DND-41 (cell line): ENCODE data around the gene CHTF18.

Experiments
- ATAC-seq: fragments of 200-7000 bp; cut with Tn5 transposase; 3 replicates; pipeline ENCODE4 v1.9.1; 2021; ENCODE audit warnings: low read depth; ENCODE audit not compliant: insufficient read depth
- DNase-seq: peaks from one replicate; pipeline ENCODE4 v3.0.0-alpha.2; 2020
- H2AFZ ChIP-seq: 2 replicates; pipeline ENCODE4 v1.6.0; 2012; ENCODE audit warnings: low read depth, low read length
- H3K27ac ChIP-seq: 2 replicates; pipeline ENCODE4 v1.5.1; 2012; ENCODE audit warnings: low read length, inconsistent platforms
- H3K27me3 ChIP-seq: fragments of 200-600 bp; sonication (generic); 2 replicates; pipeline ENCODE4 v1.6.0; 2012; ENCODE audit warnings: low read length, mild to moderate bottlenecking, inconsistent platforms; ENCODE audit not compliant: insufficient read depth, poor library complexity
- H3K36me3 ChIP-seq: 2 replicates; pipeline ENCODE4 v1.5.1; 2012; ENCODE audit warnings: low read length, inconsistent platforms; ENCODE audit not compliant: insufficient read depth
- H3K4me1 ChIP-seq: 2 replicates; pipeline ENCODE4 v1.5.1; 2012; ENCODE audit warnings: mild to moderate bottlenecking, low read length; ENCODE audit not compliant: insufficient read depth
- H3K4me2 ChIP-seq: 2 replicates; pipeline ENCODE4 v1.6.0; 2012; ENCODE audit warnings: mild to moderate bottlenecking, moderate library complexity, low read length, inconsistent platforms; ENCODE audit not compliant: insufficient read depth
- H3K4me3 ChIP-seq, 2 experiments: fragments of 200-600 bp in 1 of 2; shearing (Covaris generic) in 1 of 2; 2 replicates each; pipeline ENCODE4 v1.5.1; 2012 to 2016; ENCODE audit warnings: inconsistent platforms in 2 of 2, low read length in 2 of 2, mild to moderate bottlenecking in 2 of 2, low read depth in 1 of 2, moderate library complexity in 1 of 2
- H3K79me2 ChIP-seq: 2 replicates; pipeline ENCODE4 v1.6.0; 2012; ENCODE audit warnings: low read length, inconsistent platforms; ENCODE audit not compliant: insufficient read depth
- H3K9ac ChIP-seq: 2 replicates; pipeline ENCODE4 v1.6.0; 2012; ENCODE audit warnings: low read depth, mild to moderate bottlenecking, inconsistent platforms, low read length, moderate library complexity
- H3K9me3 ChIP-seq: 2 replicates; pipeline ENCODE4 v1.5.1; 2012; ENCODE audit warnings: low read length, moderate library complexity, mild to moderate bottlenecking, inconsistent platforms; ENCODE audit not compliant: insufficient read depth, severe bottlenecking
- H4K20me1 ChIP-seq: 2 replicates; pipeline ENCODE4 v1.6.0; 2012; ENCODE audit warnings: low read length; ENCODE audit not compliant: insufficient read depth
- CTCF ChIP-seq: IDR thresholded peaks from 2 replicates; pipeline ENCODE4 v1.5.1; 2012; ENCODE audit warnings: borderline replicate concordance, low read length, moderate library complexity, mild to moderate bottlenecking; ENCODE audit not compliant: poor library complexity, severe bottlenecking; ENCODE audit errors: extremely low read depth
- EZH2 ChIP-seq: IDR thresholded peaks from 3 replicates; pipeline ENCODE4 v1.6.1; 2012; ENCODE audit warnings: borderline replicate concordance, low read depth, mild to moderate bottlenecking, moderate library complexity, low read length, inconsistent platforms; ENCODE audit not compliant: severe bottlenecking

CHTF18 gene

GRCh38 chr16:761625-762513, 26.6 kb upstream of the CHTF18 start:
- Histone ChIP-seq H3K36me3 (no peaks in the 10 kb centered on the region), H3K79me2 (no peaks in the 10 kb centered on the region), H4K20me1 (no peaks in the 10 kb centered on the region; the same call in 1 of the 2 replicates), H3K4me2 (no peak overlapping the region), H3K9me3 (no peaks in the 10 kb centered on the region), H3K27ac (no peak overlapping the region), H3K27me3 (no peaks in the 10 kb centered on the region), H3K4me3 (no peak overlapping the region), H3K9ac (no peak overlapping the region), H2AFZ (no peak overlapping the region), H3K4me1 (no peaks in the 10 kb centered on the region)
- no peak for TF ChIP-seq EZH2
- TF ChIP-seq CTCF: no peak
- ATAC-seq: no peak
- DNase-seq: no peak

DNA sequence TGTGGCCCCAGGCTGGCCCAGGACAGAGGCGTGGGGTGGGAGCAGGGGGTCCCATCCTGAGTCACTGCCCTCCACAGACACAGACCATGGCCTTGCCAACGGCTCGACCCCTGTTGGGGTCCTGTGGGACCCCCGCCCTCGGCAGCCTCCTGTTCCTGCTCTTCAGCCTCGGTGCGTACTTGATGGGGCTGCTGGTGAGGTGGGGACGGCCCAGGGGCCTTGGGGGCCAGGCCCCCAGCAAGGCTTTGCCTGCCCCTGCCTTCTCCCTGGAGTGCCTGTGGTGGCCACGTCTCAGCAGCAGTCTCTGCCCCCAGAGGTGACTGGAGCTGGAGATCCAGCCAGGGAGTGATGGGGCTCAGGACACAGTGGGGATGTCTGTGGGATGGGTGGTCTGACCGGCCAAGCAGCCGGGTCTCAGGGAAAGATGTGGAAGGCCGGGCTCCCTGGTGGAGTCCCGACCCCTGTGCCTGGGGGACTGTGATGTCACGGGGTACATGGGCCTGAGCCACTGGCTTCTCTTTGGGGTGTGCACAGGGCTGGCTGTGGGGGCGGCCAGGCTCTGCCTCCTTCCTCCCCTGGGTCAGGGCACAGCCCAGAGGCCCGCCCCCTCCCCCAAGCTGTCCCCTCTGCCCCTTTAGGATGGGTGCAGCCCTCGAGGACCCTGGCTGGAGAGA, 25.7 kb upstream of the CHTF18 start:
- Histone ChIP-seq H3K4me3 (no peak overlapping the region), H3K36me3 (no peaks in the 10 kb centered on the region), H3K9ac (no peak overlapping the region), H3K9me3 (no peaks in the 10 kb centered on the region), H3K27ac (no peak overlapping the region), H2AFZ (no peak overlapping the region), H3K4me2 (no peak overlapping the region), H3K27me3 (no peaks in the 10 kb centered on the region), H3K4me1 (no peaks in the 10 kb centered on the region), H3K79me2 (no peaks in the 10 kb centered on the region), H4K20me1 (no peaks in the 10 kb centered on the region; the same call in 1 of the 2 replicates)
- ATAC-seq: no peak
- TF ChIP-seq CTCF (no peak), EZH2 (no peak)
- no peak for DNase-seq

DNA sequence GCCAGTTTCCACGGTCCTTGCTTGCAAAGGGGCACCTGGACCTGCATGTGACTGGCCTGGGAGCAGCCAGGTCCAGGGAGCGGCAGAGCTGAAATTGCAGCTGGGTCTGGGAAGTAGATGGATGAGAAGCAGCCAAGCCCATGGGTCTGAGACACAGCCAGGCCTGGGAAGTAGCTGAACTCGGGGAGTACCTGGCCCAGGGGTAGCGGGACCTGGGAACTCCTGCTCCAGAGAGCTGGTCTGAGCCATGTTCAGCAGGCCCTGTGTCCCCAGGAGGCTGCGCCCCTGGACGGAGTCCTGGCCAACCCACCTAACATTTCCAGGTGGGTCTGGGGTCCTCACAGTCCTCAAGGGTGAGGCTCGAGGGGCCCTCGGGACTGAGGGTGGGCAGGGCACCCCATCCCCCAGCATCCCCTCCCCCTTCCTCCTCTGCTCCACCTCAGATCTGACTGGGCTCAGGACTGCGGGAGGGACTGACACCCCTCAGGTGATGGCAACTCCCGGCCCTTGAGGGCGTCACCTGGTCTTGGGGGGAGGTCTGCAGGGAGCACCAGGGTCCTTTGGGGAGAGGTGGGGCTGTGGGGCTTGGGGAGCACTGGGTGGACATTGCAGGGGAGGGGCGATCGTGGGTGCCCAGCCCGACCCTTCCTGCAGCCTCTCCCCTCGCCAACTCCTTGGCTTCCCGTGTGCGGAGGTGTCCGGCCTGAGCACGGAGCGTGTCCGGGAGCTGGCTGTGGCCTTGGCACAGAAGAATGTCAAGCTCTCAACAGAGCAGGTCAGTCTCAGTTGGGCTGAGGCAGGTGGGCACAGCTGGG, 24.8 kb upstream of the CHTF18 start:
- Histone ChIP-seq H3K27me3 (no peaks in the 10 kb centered on the region), H3K9me3 (no peaks in the 10 kb centered on the region), H2AFZ (no peak overlapping the region), H3K4me2 (no peak overlapping the region), H4K20me1 (no peaks in the 10 kb centered on the region; the same call in 1 of the 2 replicates), H3K9ac (no peak overlapping the region), H3K4me3 (no peak overlapping the region), H3K79me2 (no peaks in the 10 kb centered on the region), H3K27ac (no peak overlapping the region), H3K4me1 (no peaks in the 10 kb centered on the region), H3K36me3 (no peaks in the 10 kb centered on the region)
- DNase-seq (no peak), ATAC-seq (no peak)
- TF ChIP-seq EZH2 (no peak), CTCF (no peak)
